GM12878 (cell line): ENCODE data around the gene TMEM167A. TPM values are rescaled to one million over a fixed set of nuclear protein-coding genes. Genes with fewer than 3 reads are reported as not detected.

Experiments used
- ATAC-seq: fragments of 200-7000 bp; cut with Tn5 transposase; 3 replicates; pipeline ENCODE4 v1.9.1; 2020; ENCODE audit warnings: mild to moderate bottlenecking, moderate library complexity
- BruUV-seq: library from RNA; stranded (reverse); fragments of 400-500 nt; replicated peaks from 2 replicates; lab custom pipeline; 2021; lab: Mats Ljungman, UMichigan
- CTCF ChIA-PET: fragments of 300-600 bp; sonication (Branson Sonifier 250); formaldehyde crosslinking; extraction: SDS; loops from one replicate; lab custom pipeline; 2021; ENCODE audit warnings: inconsistent platforms; lab: Yijun Ruan, JAX
- POLR2A ChIA-PET: fragments of 350-600 bp; formaldehyde crosslinking; extraction: SDS; loops from one replicate; lab custom pipeline; 2021; ENCODE audit warnings: inconsistent platforms; lab: Charles Lee
- RAD21 ChIA-PET: fragments of 300-600 bp; sonication (Branson Sonifier 250); formaldehyde crosslinking; loops from one replicate; lab custom pipeline; 2023; ENCODE audit warnings: antibody characterized with exemption; ENCODE audit not compliant: unreplicated experiment; lab: Charles Lee
- SMC1A ChIA-PET: fragments of 300-600 bp; sonication (Branson Sonifier 250); formaldehyde crosslinking; loops from one replicate; lab custom pipeline; 2023; ENCODE audit not compliant: unreplicated experiment, uncharacterized antibody; lab: Charles Lee
- DNase-seq: peaks from one replicate; pipeline ENCODE4 v3.0.0-alpha.2; 2011; ENCODE audit warnings: low read depth, low spot score
- FAIRE-seq: peaks from 3 replicates; lab custom pipeline; 2011; peaks lifted over from hg19 to GRCh38; lab: Jason Lieb, UNC
- H2AFZ ChIP-seq: 2 replicates; pipeline ENCODE4 v1.6.0; 2011; ENCODE audit warnings: low read depth, low read length, control low read depth; ENCODE audit not compliant: control insufficient read depth
- H3K27ac ChIP-seq: 2 replicates; pipeline ENCODE4 v1.5.1; 2011; ENCODE audit warnings: control low read depth; ENCODE audit not compliant: control insufficient read depth, insufficient read depth
- H3K27me3 ChIP-seq, 2 experiments: replicated peaks in 1 of 2; 2 replicates each; pipeline versions ENCODE4 v1.6.0 to v1.6.1; 2011; ENCODE audit warnings: low read length in 1 of 2; ENCODE audit not compliant: control insufficient read depth in 2 of 2, insufficient read depth in 2 of 2
- H3K36me3 ChIP-seq, 2 experiments: 2 replicates each; pipeline ENCODE4 v1.5.1; 2011; ENCODE audit warnings: low read length in 1 of 2; ENCODE audit not compliant: control insufficient read depth in 2 of 2, insufficient read depth in 2 of 2
- H3K4me1 ChIP-seq: 2 replicates; pipeline ENCODE4 v1.6.1; 2011; ENCODE audit warnings: mild to moderate bottlenecking, low read length, moderate library complexity, mixed read lengths; ENCODE audit not compliant: control insufficient read depth, insufficient read depth
- H3K4me2 ChIP-seq: 2 replicates; pipeline ENCODE4 v1.6.0; 2011; ENCODE audit warnings: control low read depth; ENCODE audit not compliant: control insufficient read depth, insufficient read depth
- H3K4me3 ChIP-seq: fragments of 200-600 bp; sonication (generic); 2 replicates; pipeline ENCODE4 v1.5.1; 2016
- H3K79me2 ChIP-seq: 2 replicates; pipeline ENCODE4 v1.6.0; 2011; ENCODE audit warnings: low read length; ENCODE audit not compliant: control insufficient read depth, insufficient read depth
- H3K9ac ChIP-seq: 2 replicates; pipeline ENCODE4 v1.8.0; 2011; ENCODE audit warnings: low read length, control low read depth, mixed read lengths; ENCODE audit not compliant: control insufficient read depth, insufficient read depth
- H3K9me3 ChIP-seq: replicated peaks from 3 replicates; pipeline ENCODE4 v1.5.1; 2011; ENCODE audit warnings: mild to moderate bottlenecking, low read length; ENCODE audit not compliant: control insufficient read depth, insufficient read depth
- H4K20me1 ChIP-seq: 2 replicates; pipeline ENCODE4 v1.6.0; 2011; ENCODE audit not compliant: control insufficient read depth, insufficient read depth
- NR2F1 ChIP-seq: fragments of 450-650 bp; conservative IDR thresholded peaks from 2 replicates; pipeline ENCODE4 v1.6.1; 2017; ENCODE audit warnings: mild to moderate bottlenecking
- POLR2AphosphoS2 ChIP-seq: IDR thresholded peaks from 2 replicates; pipeline ENCODE4 v1.6.1; 2011; ENCODE audit warnings: low read depth, mild to moderate bottlenecking, low read length, improper control_type of control experiment, moderate library complexity
- RUNX3 ChIP-seq: IDR thresholded peaks from 2 replicates; pipeline ENCODE4 v1.6.1; 2012; ENCODE audit warnings: low read length, inconsistent platforms
- WGBS: methylation state at CpG from one replicate; pipeline ENCODE4 v1.1.6; 2016; ENCODE audit warnings: low lambda C conversion rate; ENCODE audit not compliant: insufficient replicate concordance, insufficient coverage; ENCODE audit errors: missing lambda C conversion rate; 5-methylcytosine and 5-hydroxymethylcytosine counted together
- in situ Hi-C: fragments of 300-500 bp; cut with MboI; formaldehyde crosslinking; loops from 9 replicates; pipeline ENCODE4 v1.14.3; 2018; ENCODE audit warnings: mixed read lengths
- intact Hi-C: fragments of 100-400 bp; cut with micrococcal nuclease; formaldehyde crosslinking; loops from one replicate; pipeline ENCODE4 v1.14.2; 2022; ENCODE audit not compliant: unreplicated experiment
- polyA plus RNA-seq, 11 experiments: library from polyadenylated mRNA; depleted of rRNA in 4 of 11; unstranded in 6 of 11; stranded (reverse) in 5 of 11; fragments of >200 nt; fragmentation: Nextera tagmentation in 4 of 11; fragmentation: Illumina TruSeq in 1 of 11; extraction: Ambion mirVana in 4 of 11; extraction: Trizol in 1 of 11; gene quantifications; 1 replicate in 1 of 11; 2 replicates in 10 of 11; pipeline versions ENCODE4 v1.2.1 to v1.2.3, GENCODE V29; 2011 to 2016; ENCODE audit warnings: inconsistent platforms in 2 of 11, missing spikeins in 2 of 11, low read depth in 1 of 11
- total RNA-seq, 4 experiments: library from RNA; depleted of rRNA in 3 of 4; stranded (reverse); fragments of >200 nt in 3 of 4; fragmentation: Illumina TruSeq in 1 of 4; extraction: Trizol in 1 of 4; gene quantifications; 2 replicates each; pipeline versions ENCODE4 v1.2.1 to v1.2.3, GENCODE V29; 2013 to 2021
- TF ChIP-seq, protein P1 (sequence below): fragments of 450-650 bp; IDR thresholded peaks from 2 replicates; pipeline ENCODE4 v1.6.1; 2017; ENCODE audit warnings: low read depth, mild to moderate bottlenecking, moderate library complexity

Gene TMEM167A
- total and polyA plus RNA-seq, 10 of the 15 experiments (the other 5 are each of a cell fraction or from before 2014, with no cell fraction given) = 29.5 to 363 (median 85.6) TPM

DNA sequence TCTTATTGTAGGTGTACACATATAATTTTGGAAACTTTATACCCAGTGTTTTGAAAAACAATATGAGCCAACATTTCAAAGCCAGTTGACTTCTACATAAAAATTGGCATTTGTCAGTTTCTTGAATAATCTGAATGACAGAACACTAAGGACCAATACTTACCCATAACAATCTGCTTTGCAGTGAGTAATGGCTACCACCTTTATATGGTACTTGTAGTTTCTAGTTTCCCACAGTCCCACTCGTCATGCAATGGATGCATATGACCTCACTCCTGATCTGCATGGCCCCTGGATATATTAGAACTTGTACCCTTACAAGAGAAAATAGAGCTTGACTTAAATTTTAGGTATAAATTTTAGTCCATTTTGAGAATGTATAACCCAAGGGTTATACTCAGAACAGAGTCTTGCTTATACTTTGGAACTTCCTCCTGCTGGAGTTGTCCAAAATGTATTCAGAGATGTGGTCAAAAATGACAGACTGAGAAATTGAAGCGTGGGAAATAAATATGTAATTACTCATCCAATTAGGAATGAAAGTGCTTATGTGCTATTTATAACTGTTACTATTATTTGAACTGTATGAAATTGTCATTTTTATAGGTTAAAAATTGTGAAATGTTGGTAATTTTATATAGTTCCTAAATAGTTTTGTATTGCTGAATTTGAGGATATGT is 19.6 kb upstream of the TMEM167A start:
- no peak for TF ChIP-seq POLR2AphosphoS2
- TF ChIP-seq RUNX3 = peak; percentile 23; the same call in 1 of the 2 replicates
- TF ChIP-seq, protein P1, sequence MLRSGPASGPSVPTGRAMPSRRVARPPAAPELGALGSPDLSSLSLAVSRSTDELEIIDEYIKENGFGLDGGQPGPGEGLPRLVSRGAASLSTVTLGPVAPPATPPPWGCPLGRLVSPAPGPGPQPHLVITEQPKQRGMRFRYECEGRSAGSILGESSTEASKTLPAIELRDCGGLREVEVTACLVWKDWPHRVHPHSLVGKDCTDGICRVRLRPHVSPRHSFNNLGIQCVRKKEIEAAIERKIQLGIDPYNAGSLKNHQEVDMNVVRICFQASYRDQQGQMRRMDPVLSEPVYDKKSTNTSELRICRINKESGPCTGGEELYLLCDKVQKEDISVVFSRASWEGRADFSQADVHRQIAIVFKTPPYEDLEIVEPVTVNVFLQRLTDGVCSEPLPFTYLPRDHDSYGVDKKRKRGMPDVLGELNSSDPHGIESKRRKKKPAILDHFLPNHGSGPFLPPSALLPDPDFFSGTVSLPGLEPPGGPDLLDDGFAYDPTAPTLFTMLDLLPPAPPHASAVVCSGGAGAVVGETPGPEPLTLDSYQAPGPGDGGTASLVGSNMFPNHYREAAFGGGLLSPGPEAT = no peak
- no peak for TF ChIP-seq NR2F1
- BruUV-seq = no TSS peak

More for the DNA sequence above, 19.6 kb upstream of the TMEM167A start:
- ChIA-PET POLR2A (interaction anchor here (0.5 kb wide), 1 partner anchor 19 kb away, joined by 3 read pairs; the partner anchor contains the start of genes TMEM167A and XRCC4), CTCF (no interaction called here), SMC1A (no interaction called here), RAD21 (no interaction called here)
- 64% methylated on average over 2 of the region's 2 CpGs for WGBS
- no peak overlapping the region for H3K4me2 ChIP-seq
- ATAC-seq (peak; percentile 52), FAIRE-seq (no peak), DNase-seq (no peak)
- no peak overlapping the region for H3K4me3 ChIP-seq
- intact Hi-C loops (no loop called here), in situ Hi-C loops (no loop called here)
- 0 out of 2 replicates have a peak, but pooled peaks cover 6% of the 10 kb centered on the region for H3K4me1 ChIP-seq
- H3K27me3 ChIP-seq = no peaks in the 10 kb centered on the region
- H2AFZ ChIP-seq = no peak overlapping the region
- no peaks in the 10 kb centered on the region for H4K20me1 ChIP-seq
- no peak overlapping the region for H3K27ac ChIP-seq
- H3K36me3 ChIP-seq = no peaks in the 10 kb centered on the region
- no peak overlapping the region for H3K9ac ChIP-seq
- H3K79me2 ChIP-seq = no peaks in the 10 kb centered on the region; the same call in 1 of the 2 replicates
- peaks cover 4% of the 10 kb centered on the region for H3K9me3 ChIP-seq
